Cardiac atrium fibroblast (primary cell): ENCODE results near the gene C1QTNF12. TPM values are rescaled to one million over a fixed set of nuclear protein-coding genes. Genes with fewer than 3 reads are reported as not detected.

Experiments used
- total RNA-seq: library from RNA; depleted of rRNA; stranded (reverse); fragments of >200 nt; gene quantifications from 2 replicates; pipeline ENCODE4 v1.2.3, GENCODE V29; 2015

Gene C1QTNF12
- total RNA-seq: 4.0 TPM in 1 of 2 replicates, not detected in the other

GRCh38 chr1:1246577-1247340, at the start of gene C1QTNF12:
C1QTNF12 (minus strand) TSS chr1:1246722; CDS start chr1:1246690, 32 bp downstream.

DNA sequence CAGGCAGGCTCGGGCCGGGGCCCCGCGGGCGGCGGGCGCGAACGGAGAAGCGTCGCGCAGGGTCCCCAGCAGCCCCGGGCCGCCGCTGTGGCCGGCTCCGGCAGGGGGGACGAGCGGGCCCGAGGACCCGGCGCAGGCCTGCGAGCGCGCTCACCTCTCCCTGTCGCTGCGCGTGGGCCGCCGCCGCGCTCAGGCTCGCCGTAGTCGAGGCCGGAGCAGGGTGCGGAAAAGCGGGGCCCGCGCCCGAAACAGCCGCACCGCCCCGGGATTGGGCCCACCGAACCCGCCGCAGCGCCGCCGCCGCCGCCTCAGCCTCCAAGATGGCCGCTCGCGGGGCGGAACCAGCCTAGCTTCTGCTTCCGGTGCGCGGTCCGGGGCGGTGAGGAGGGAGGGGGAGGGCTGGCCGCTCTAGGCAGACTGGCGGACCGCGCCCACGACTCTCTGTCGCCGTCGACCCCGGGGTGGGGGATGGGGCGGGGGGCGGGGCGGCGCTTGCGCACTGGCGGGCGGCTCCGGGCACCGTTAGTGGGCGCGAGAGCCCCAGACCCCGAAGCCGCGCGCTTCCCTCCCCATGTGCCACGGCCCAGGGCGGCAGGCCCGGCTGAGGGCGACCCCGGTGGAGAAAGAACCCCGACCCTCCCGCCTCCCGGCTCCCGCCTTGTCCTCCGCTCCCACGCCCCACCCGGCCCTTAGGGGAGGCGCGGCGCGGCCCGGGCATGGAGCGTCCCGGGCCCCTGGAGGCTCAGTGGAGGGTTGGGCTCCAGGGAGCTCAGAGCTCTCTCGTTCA, 27.2 kb upstream of the C1QTNF12 start, which contains the start of gene UBE2J2:
UBE2J2 (minus strand) TSS at position 343 of the 787 bp plus-strand sequence. CDS start 5,862 bp downstream, outside the sequence.

GRCh38 chr1:1232208-1232795, 14.2 kb downstream of the C1QTNF12 start, which contains the start of gene B3GALT6:
B3GALT6 (plus strand) TSS chr1:1232237; CDS start chr1:1232279, 42 bp downstream.

DNA sequence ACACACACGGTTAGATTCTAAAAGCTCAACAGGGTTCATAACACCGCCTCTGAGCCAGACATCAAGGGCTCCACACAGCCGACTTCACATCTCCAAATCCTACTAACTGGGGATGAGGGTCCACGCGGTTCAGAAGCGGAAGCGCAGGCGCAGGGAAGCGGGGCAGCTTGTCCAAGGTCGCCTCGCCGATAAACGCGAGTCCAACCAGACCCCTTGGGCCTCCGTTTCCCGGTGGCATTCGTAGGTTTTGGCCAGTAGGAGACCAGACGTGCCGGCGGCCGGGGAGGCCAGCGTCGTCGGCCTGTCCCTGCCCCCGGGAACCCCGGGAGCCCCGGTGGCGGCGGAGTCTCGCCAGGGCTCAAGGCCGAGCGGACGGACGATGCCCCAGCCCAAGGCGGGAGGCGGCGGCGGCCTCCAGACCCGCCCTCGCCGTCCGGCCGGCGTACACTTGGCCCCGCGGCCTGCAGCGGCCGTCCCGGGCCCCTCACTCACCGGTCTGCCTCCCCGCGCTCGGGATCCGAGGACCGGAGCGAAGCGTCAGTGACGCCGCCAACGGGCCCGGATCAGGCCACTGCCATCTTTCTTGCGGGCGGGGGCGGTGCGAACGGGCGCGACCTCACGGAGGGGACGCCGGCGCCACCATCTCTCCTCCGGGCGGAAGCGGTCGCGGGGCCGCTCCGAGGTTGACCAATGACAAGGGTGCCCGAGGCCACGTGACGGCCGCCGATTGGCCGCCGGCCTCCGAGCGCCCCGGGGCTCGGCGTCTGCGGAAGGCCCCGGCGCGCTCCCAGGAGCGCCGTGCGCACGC, 14.9 kb downstream of the C1QTNF12 start, which contains the start of gene SDF4:
SDF4 (minus strand) TSS at position 602 of the 808 bp plus-strand sequence. CDS start 3,229 bp downstream, outside the sequence.

DNA sequence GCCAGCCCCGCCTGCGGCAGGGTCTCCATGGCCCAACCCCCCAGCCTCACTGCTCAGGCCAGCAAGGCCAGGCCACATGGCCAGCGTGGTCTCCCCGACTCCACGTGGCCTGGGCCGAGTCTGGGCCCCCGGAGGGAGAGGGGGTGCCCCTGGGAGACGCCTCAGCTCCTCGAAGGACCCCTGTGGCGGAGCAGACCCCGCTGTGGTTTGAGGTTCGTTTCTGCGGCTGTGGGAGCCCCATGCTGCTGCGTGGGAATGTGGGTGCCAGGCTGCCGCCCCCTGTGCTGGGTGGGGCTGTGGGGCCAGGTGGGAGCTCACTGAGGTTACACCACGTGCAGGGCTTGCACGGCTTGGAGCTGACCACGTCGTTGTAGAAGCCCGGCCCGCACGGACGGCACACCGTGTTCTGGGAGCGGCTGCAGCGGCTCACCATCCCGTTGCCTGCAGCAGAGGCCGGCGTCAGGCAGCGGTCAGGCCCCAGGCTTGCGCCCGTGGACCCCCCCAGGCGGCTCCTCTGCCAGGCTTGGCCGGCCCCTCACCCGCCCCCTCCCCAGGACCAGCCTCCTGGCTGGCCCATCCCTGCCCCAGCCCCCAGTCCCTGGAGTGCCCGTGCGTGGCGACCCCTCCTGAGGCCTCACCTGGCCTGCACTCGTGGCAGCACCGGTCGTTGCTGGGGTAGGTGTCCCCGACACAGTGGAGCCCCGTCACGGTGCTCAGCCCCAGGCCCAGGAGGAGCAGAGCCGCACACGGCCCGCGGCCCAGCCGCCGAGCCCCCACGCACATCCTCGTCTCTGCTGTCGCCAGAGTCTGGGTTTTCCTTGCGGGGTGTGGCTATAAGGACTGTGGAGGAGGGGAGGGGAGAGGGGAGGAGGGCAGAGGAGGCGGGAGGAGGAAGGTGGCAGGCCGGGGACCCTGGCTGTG, 32.9 kb downstream of the C1QTNF12 start, which contains the start of gene TNFRSF4:
TNFRSF4 (minus strand) TSS at position 809 of the 921 bp plus-strand sequence; CDS start at position 783, 26 bp downstream.

GRCh38 chr1:1206376-1206965, 40.1 kb downstream of the C1QTNF12 start, which contains the start of gene TNFRSF18:
TNFRSF18 (minus strand) TSS chr1:1206592; CDS start chr1:1206571, 21 bp downstream.

Other genes starting within 250 kb of the C1QTNF12 start
- gene HES4, start 246.6 kb downstream of the C1QTNF12 start, total RNA-seq: 30.8 and 30.9 TPM in 2 replicates
- 42.6 and 63.2 TPM in 2 replicates for gene ISG15, start 233.2 kb downstream of the C1QTNF12 start, total RNA-seq
- 46.4 and 71.8 TPM in 2 replicates for gene AGRN, start 226.6 kb downstream of the C1QTNF12 start, total RNA-seq
- not detected in 2 replicates for gene RNF223, start 172.4 kb downstream of the C1QTNF12 start, total RNA-seq
- gene C1orf159, start 130.6 kb downstream of the C1QTNF12 start, total RNA-seq: 8.4 and 16.6 TPM in 2 replicates
- not detected in 2 replicates for gene TTLL10, start 72.8 kb downstream of the C1QTNF12 start, total RNA-seq
- not detected in 2 replicates for gene TNFRSF18, start 40.1 kb downstream of the C1QTNF12 start, total RNA-seq
- 1.9 TPM in 1 of 2 replicates, not detected in the other for gene TNFRSF4, start 32.6 kb downstream of the C1QTNF12 start, total RNA-seq
- gene SDF4, start 14.7 kb downstream of the C1QTNF12 start, total RNA-seq: 231 and 251 TPM in 2 replicates
- gene B3GALT6, start 14.5 kb downstream of the C1QTNF12 start, total RNA-seq: 21.7 and 38.4 TPM in 2 replicates
- gene UBE2J2, start 27.1 kb upstream of the C1QTNF12 start, total RNA-seq: 31.1 and 39.7 TPM in 2 replicates
- 0.16 and 0.90 TPM in 2 replicates for gene SCNN1D, start 33.7 kb upstream of the C1QTNF12 start, total RNA-seq
- gene ACAP3, start 61.2 kb upstream of the C1QTNF12 start, total RNA-seq: 20.4 and 39.4 TPM in 2 replicates
- 25.8 and 28.7 TPM in 2 replicates for gene PUSL1, start 61.9 kb upstream of the C1QTNF12 start, total RNA-seq
- gene INTS11, start 77.9 kb upstream of the C1QTNF12 start, total RNA-seq: 64.3 and 78.3 TPM in 2 replicates
- gene CPTP, start 78.1 kb upstream of the C1QTNF12 start, total RNA-seq: 31.1 and 32.6 TPM in 2 replicates
- gene TAS1R3, start 84.6 kb upstream of the C1QTNF12 start, total RNA-seq: under 0.01 and 0.49 TPM in 2 replicates
- 43.1 and 48.4 TPM in 2 replicates for gene DVL1, start 102.7 kb upstream of the C1QTNF12 start, total RNA-seq
- 121 and 139 TPM in 2 replicates for gene MXRA8, start 111.8 kb upstream of the C1QTNF12 start, total RNA-seq
- gene AURKAIP1, start 128.5 kb upstream of the C1QTNF12 start, total RNA-seq: 117 and 148 TPM in 2 replicates
- gene CCNL2, start 152.6 kb upstream of the C1QTNF12 start, total RNA-seq: 79.7 and 127 TPM in 2 replicates
- gene MRPL20, start 160.6 kb upstream of the C1QTNF12 start, total RNA-seq: 76.9 and 98.2 TPM in 2 replicates
- 2.2 TPM in 1 of 2 replicates, not detected in the other for gene ANKRD65, start 174.6 kb upstream of the C1QTNF12 start, total RNA-seq
- 17.7 and 32.0 TPM in 2 replicates for gene VWA1, start 189.0 kb upstream of the C1QTNF12 start, total RNA-seq
- gene ATAD3C, start 203.0 kb upstream of the C1QTNF12 start, total RNA-seq: not detected in 2 replicates
- 15.7 and 19.9 TPM in 2 replicates for gene ATAD3B, start 225.0 kb upstream of the C1QTNF12 start, total RNA-seq